Activated CD4-positive, alpha-beta T cell treated with anti-CD3 and anti-CD28 coated beads, Interleukin-2, amount 50 U/mL, for 16 hours (primary cell): Measurements from ENCODE around the gene SUSD2.
"Not testable (repeated sequence)": the region's sequence is repeated elsewhere in the genome, so short reads cannot be mapped to it uniquely, and the experiment has no call there.

Experiments used
- DNase-seq: peaks from one replicate; pipeline ENCODE4 v3.0.0-alpha.2; 2020

SUSD2 gene

GRCh38 chr22:24181088-24181995 lies at the start of gene SUSD2:
SUSD2 (plus strand) TSS chr22:24181487; CDS start chr22:24181520, 33 bp downstream.
- no peak for DNase-seq

- DNase-seq: no peak
Measured at GRCh38 chr22:24133187-24133965, 47.9 kb upstream of the SUSD2 start.

- peak; percentile 12 for DNase-seq
Measured at GRCh38 chr22:24134090-24134846, 47.0 kb upstream of the SUSD2 start.

- DNase-seq: not testable (repeated sequence)
Measured at GRCh38 chr22:24136533-24136932, 44.8 kb upstream of the SUSD2 start.

- DNase-seq: no peak
Measured at GRCh38 chr22:24137595-24137994, 43.7 kb upstream of the SUSD2 start.

- DNase-seq: no peak
Measured at GRCh38 chr22:24138649-24139420, 42.5 kb upstream of the SUSD2 start.

GRCh38 chr22:24140357-24140756 lies 40.9 kb upstream of the SUSD2 start:
- DNase-seq: no peak

- DNase-seq: no peak
Measured at GRCh38 chr22:24141586-24141985, 39.7 kb upstream of the SUSD2 start.

- DNase-seq: no peak
Measured at GRCh38 chr22:24142241-24142640, 39.0 kb upstream of the SUSD2 start.

- no peak for DNase-seq
Measured at GRCh38 chr22:24142831-24143230, 38.5 kb upstream of the SUSD2 start.

- no peak for DNase-seq
Measured at GRCh38 chr22:24144056-24144777, 37.1 kb upstream of the SUSD2 start.

- DNase-seq: no peak
Measured at GRCh38 chr22:24144778-24145085, 36.6 kb upstream of the SUSD2 start.

- no peak for DNase-seq
Measured at GRCh38 chr22:24145446-24146193, 35.7 kb upstream of the SUSD2 start.

- no peak for DNase-seq
Measured at GRCh38 chr22:24146194-24146616, 35.1 kb upstream of the SUSD2 start.

- no peak for DNase-seq
Measured at GRCh38 chr22:24146791-24147353, 34.4 kb upstream of the SUSD2 start.

- DNase-seq: no peak
Measured at GRCh38 chr22:24147666-24148065, 33.6 kb upstream of the SUSD2 start.

GRCh38 chr22:24148266-24149197 lies 32.8 kb upstream of the SUSD2 start:
- no peak for DNase-seq

- DNase-seq: no peak
Measured at GRCh38 chr22:24149198-24149590, 32.1 kb upstream of the SUSD2 start.

- DNase-seq: peak; percentile 30
Measured at GRCh38 chr22:24153353-24153752, 27.9 kb upstream of the SUSD2 start.

GRCh38 chr22:24153959-24154358 lies 27.3 kb upstream of the SUSD2 start:
- peak; percentile 28 for DNase-seq
